H1 (cell line): ENCODE measurements around the gene ELAVL2.

ENCODE experiments used
- CEBPB ChIP-seq: IDR thresholded peaks from 2 replicates; pipeline ENCODE4 v1.6.1; 2012; ENCODE audit warnings: low read depth, low read length
- EP300 ChIP-seq, 2 experiments: IDR thresholded peaks; 1 replicate in 1 of 2; 2 replicates in 1 of 2; pipeline ENCODE4 v1.6.1; 2011 to 2012; ENCODE audit warnings: low read depth in 2 of 2, low read length in 2 of 2, mild to moderate bottlenecking in 2 of 2, borderline replicate concordance in 1 of 2, inconsistent platforms in 1 of 2, moderate library complexity in 1 of 2
- EZH2 ChIP-seq: fragments of 200-600 bp; sonication (generic); IDR thresholded peaks from 2 replicates; pipeline ENCODE4 v1.7.1; 2012; ENCODE audit warnings: low read depth, mild to moderate bottlenecking, moderate library complexity, low read length, inconsistent platforms; ENCODE audit not compliant: severe bottlenecking
- POLR2A ChIP-seq, 2 experiments: IDR thresholded peaks; 1 replicate in 1 of 2; 2 replicates in 1 of 2; pipeline ENCODE4 v1.6.1; 2011; ENCODE audit warnings: low read depth in 2 of 2, low read length in 2 of 2, mild to moderate bottlenecking in 2 of 2; ENCODE audit errors: control extremely low read depth in 1 of 2
- TF ChIP-seq, protein P1 (sequence below): IDR thresholded peaks from 2 replicates; pipeline ENCODE4 v1.6.1; 2011; ENCODE audit warnings: low read depth, mild to moderate bottlenecking, low read length; ENCODE audit not compliant: insufficient read depth
- TF ChIP-seq, protein P2 (sequence below), 3 experiments: IDR thresholded peaks; 1 replicate in 2 of 3; 2 replicates in 1 of 3; pipeline versions ENCODE4 v1.5.1 to v1.6.1; 2011; ENCODE audit warnings: low read length in 3 of 3, mild to moderate bottlenecking in 3 of 3, inconsistent platforms in 2 of 3, low read depth in 1 of 3, moderate library complexity in 1 of 3; ENCODE audit not compliant: insufficient read depth in 1 of 3; ENCODE audit errors: control extremely low read depth in 1 of 3

DNA sequence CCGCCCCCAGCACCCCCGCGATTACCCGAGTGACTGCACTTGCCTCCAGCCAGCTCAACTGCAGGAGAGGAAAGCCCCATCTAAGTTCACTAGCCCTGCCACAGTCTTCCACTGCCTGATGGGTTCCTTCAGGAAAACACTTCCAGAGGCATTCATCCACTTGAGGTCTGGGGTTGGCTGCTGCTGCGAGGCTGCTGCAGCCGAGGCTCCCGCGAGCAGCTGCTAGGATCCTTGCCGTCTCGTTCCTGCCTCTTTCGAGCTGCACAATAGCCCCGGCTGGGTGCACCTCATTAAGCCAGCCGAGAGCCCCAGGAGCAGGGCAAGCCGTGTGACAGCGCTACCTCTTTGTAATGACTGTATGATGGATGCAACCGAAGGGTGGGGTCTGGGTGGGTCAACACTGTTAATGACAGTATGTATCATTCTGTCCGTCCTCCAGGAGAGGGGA, 24.2 kb upstream of the ELAVL2 start:
- no peak for TF ChIP-seq CEBPB
- TF ChIP-seq, protein P1, sequence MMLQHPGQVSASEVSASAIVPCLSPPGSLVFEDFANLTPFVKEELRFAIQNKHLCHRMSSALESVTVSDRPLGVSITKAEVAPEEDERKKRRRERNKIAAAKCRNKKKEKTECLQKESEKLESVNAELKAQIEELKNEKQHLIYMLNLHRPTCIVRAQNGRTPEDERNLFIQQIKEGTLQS, result no peak
- TF ChIP-seq, protein P2, sequence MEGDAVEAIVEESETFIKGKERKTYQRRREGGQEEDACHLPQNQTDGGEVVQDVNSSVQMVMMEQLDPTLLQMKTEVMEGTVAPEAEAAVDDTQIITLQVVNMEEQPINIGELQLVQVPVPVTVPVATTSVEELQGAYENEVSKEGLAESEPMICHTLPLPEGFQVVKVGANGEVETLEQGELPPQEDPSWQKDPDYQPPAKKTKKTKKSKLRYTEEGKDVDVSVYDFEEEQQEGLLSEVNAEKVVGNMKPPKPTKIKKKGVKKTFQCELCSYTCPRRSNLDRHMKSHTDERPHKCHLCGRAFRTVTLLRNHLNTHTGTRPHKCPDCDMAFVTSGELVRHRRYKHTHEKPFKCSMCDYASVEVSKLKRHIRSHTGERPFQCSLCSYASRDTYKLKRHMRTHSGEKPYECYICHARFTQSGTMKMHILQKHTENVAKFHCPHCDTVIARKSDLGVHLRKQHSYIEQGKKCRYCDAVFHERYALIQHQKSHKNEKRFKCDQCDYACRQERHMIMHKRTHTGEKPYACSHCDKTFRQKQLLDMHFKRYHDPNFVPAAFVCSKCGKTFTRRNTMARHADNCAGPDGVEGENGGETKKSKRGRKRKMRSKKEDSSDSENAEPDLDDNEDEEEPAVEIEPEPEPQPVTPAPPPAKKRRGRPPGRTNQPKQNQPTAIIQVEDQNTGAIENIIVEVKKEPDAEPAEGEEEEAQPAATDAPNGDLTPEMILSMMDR (IDR thresholded peaks at IDR 0.05; ENCODE audit: control extremely low read depth in 1 of 3, insufficient read depth in 1 of 3, low read depth in 1 of 3, low read length in 3 of 3), result no peak
- no peak for TF ChIP-seq EP300 (IDR thresholded peaks at IDR 0.05; ENCODE audit: borderline replicate concordance in 1 of 2, low read depth in 2 of 2, low read length in 2 of 2)
- TF ChIP-seq EZH2, result no peak
- no peak for TF ChIP-seq POLR2A (IDR thresholded peaks at IDR 0.05; ENCODE audit: control extremely low read depth in 1 of 2, low read depth in 2 of 2, low read length in 2 of 2)
